HL-60 (cell line): ENCODE data around the gene KRT77.

Experiments
- DNase-seq, 2 experiments: peaks; one replicate each; pipeline ENCODE4 v3.0.0-alpha.2; 2010 to 2020; ENCODE audit warnings: low read depth in 1 of 2, low spot score in 1 of 2
- H3K27ac ChIP-seq: fragments of 250-450 bp; sonication (Bioruptor Pico); replicated peaks from 2 replicates; pipeline ENCODE4 v1.5.1; 2020; ENCODE audit warnings: mild to moderate bottlenecking, moderate library complexity
- H3K27me3 ChIP-seq: fragments of 250-450 bp; sonication (Bioruptor Pico); 2 replicates; pipeline ENCODE4 v1.5.1; 2021; ENCODE audit warnings: mild to moderate bottlenecking, moderate library complexity; ENCODE audit not compliant: insufficient read depth, poor library complexity, severe bottlenecking
- H3K4me3 ChIP-seq: replicated peaks from 2 replicates; pipeline ENCODE4 v1.5.1; 2011; ENCODE audit warnings: mild to moderate bottlenecking, control low read depth, low read length; ENCODE audit not compliant: insufficient read depth
- CTCF ChIP-seq: IDR thresholded peaks from one replicate; pipeline ENCODE4 v1.5.1; 2011; ENCODE audit warnings: low read length, control low read depth, inconsistent platforms; ENCODE audit not compliant: insufficient read depth
- GABPA ChIP-seq: IDR thresholded peaks from 2 replicates; pipeline ENCODE4 v1.6.1; 2012; ENCODE audit warnings: low read depth
- POLR2AphosphoS5 ChIP-seq: IDR thresholded peaks from 2 replicates; pipeline ENCODE4 v1.6.1; 2012; ENCODE audit warnings: low read depth
- REST ChIP-seq: IDR thresholded peaks from 2 replicates; pipeline ENCODE4 v1.6.1; 2012; ENCODE audit warnings: low read depth; ENCODE audit not compliant: insufficient replicate concordance
- SPI1 ChIP-seq: IDR thresholded peaks from 2 replicates; pipeline ENCODE4 v1.6.1; 2012; ENCODE audit warnings: low read depth, mild to moderate bottlenecking, borderline replicate concordance

The KRT77 gene

GRCh38 chr12:52696588-52696987 is 6.7 kb downstream of the KRT77 start:
- Histone ChIP-seq H3K4me3 (no peak overlapping the region), H3K27ac (no peak overlapping the region), H3K27me3 (peaks cover 6% of the 10 kb centered on the region)
- no peak for TF ChIP-seq SPI1
- no peak for TF ChIP-seq POLR2AphosphoS5
- no peak for TF ChIP-seq GABPA
- TF ChIP-seq CTCF = no peak
- no peak for TF ChIP-seq REST
- no peak for DNase-seq

GRCh38 chr12:52695039-52695438 is 8.3 kb downstream of the KRT77 start:
- DNase-seq = no peak
- Histone ChIP-seq H3K27me3 (peaks cover 20% of the 10 kb centered on the region), H3K4me3 (no peak overlapping the region), H3K27ac (no peak overlapping the region)
- no peak for TF ChIP-seq POLR2AphosphoS5
- no peak for TF ChIP-seq SPI1
- no peak for TF ChIP-seq REST
- no peak for TF ChIP-seq CTCF
- no peak for TF ChIP-seq GABPA

- Histone ChIP-seq H3K27me3 (peaks cover 20% of the 10 kb centered on the region), H3K4me3 (no peak overlapping the region), H3K27ac (no peak overlapping the region)
- no peak for DNase-seq
- TF ChIP-seq GABPA = no peak
- no peak for TF ChIP-seq SPI1
- TF ChIP-seq POLR2AphosphoS5 = no peak
- TF ChIP-seq CTCF = no peak
- TF ChIP-seq REST = no peak
Observed at GRCh38 chr12:52694151-52694550, 9.2 kb downstream of the KRT77 start.
